PC-3 (cell line): ENCODE measurements around the gene P2RY2. TPM values are rescaled to one million over a fixed set of nuclear protein-coding genes. Genes with fewer than 3 reads are reported as not detected.
"Not testable (repeated sequence)": the region's sequence is repeated elsewhere in the genome, so short reads cannot be mapped to it uniquely, and the experiment has no call there.

Source experiments
- ATAC-seq: fragments of 200-7000 bp; cut with Tn5 transposase; 2 replicates; pipeline ENCODE4 v1.9.1; 2020; ENCODE audit warnings: mild to moderate bottlenecking, moderate library complexity
- BruUV-seq: library from RNA; stranded (reverse); fragments of 400-500 nt; replicated peaks from 2 replicates; lab custom pipeline; 2021; lab: Mats Ljungman, UMichigan
- CTCF ChIA-PET: fragments of 300-600 bp; sonication (Branson Sonifier 250); formaldehyde crosslinking; loops from one replicate; lab custom pipeline; 2022; ENCODE audit warnings: antibody characterized with exemption; lab: Charles Lee
- POLR2A ChIA-PET: fragments of 300-600 bp; sonication (Branson Sonifier 250); formaldehyde crosslinking; loops from one replicate; lab custom pipeline; 2022; ENCODE audit warnings: antibody characterized with exemption; ENCODE audit not compliant: unreplicated experiment; lab: Charles Lee
- DNase-seq: peaks from one replicate; pipeline ENCODE4 v3.0.0-alpha.2; 2015
- H2AFZ ChIP-seq: fragments of 300-600 bp; sonication (generic); 2 replicates; pipeline ENCODE4 v1.6.0; 2016; ENCODE audit warnings: antibody characterized with exemption, low read length
- H3F3A ChIP-seq: fragments of 300-600 bp; sonication (generic); one replicate; pipeline ENCODE4 v1.6.0; 2017; ENCODE audit warnings: antibody characterized with exemption, low read length, control low read depth, mild to moderate bottlenecking; ENCODE audit not compliant: unreplicated experiment
- H3K27ac ChIP-seq: fragments of 300-600 bp; sonication (generic); 2 replicates; pipeline ENCODE4 v1.5.1; 2016; ENCODE audit warnings: mild to moderate bottlenecking, low read length
- H3K27me3 ChIP-seq: fragments of 300-600 bp; sonication (generic); 2 replicates; pipeline ENCODE4 v1.6.1; 2016; ENCODE audit warnings: low read length, mixed read lengths
- H3K36me3 ChIP-seq: fragments of 300-600 bp; sonication (generic); 2 replicates; pipeline ENCODE4 v1.6.1; 2016; ENCODE audit warnings: low read depth, mixed run types, low read length, mixed read lengths
- H3K4me1 ChIP-seq: fragments of 300-600 bp; sonication (generic); 2 replicates; pipeline ENCODE4 v1.5.1; 2016; ENCODE audit warnings: low read length; ENCODE audit not compliant: insufficient read depth
- H3K4me2 ChIP-seq: fragments of 300-600 bp; sonication (generic); 2 replicates; pipeline ENCODE4 v1.6.0; 2016; ENCODE audit warnings: low read length
- H3K4me3 ChIP-seq: fragments of 300-600 bp; sonication (generic); 2 replicates; pipeline ENCODE4 v1.5.1; 2016; ENCODE audit warnings: mild to moderate bottlenecking, low read length, mixed read lengths
- H3K79me2 ChIP-seq: fragments of 300-600 bp; sonication (generic); 2 replicates; pipeline ENCODE4 v1.6.1; 2017; ENCODE audit warnings: low read length, mixed read lengths
- H3K9ac ChIP-seq: fragments of 300-600 bp; sonication (generic); 2 replicates; pipeline ENCODE4 v1.6.0; 2016; ENCODE audit warnings: mild to moderate bottlenecking, low read length
- H3K9me2 ChIP-seq: fragments of 300-600 bp; sonication (generic); replicated peaks from 2 replicates; pipeline ENCODE4 v1.6.1; 2016; ENCODE audit warnings: mixed run types, low read length, mixed read lengths
- H3K9me3 ChIP-seq: fragments of 300-600 bp; sonication (generic); 2 replicates; pipeline ENCODE4 v1.6.1; 2016; ENCODE audit warnings: low read length, mixed read lengths
- H4K20me1 ChIP-seq: fragments of 300-600 bp; sonication (generic); 2 replicates; pipeline ENCODE4 v1.6.1; 2016; ENCODE audit warnings: low read length, mixed read lengths
- EZH2 ChIP-seq: fragments of 300-600 bp; sonication (generic); IDR thresholded peaks from one replicate; pipeline ENCODE4 v1.6.1; 2017; ENCODE audit warnings: antibody characterized with exemption, mild to moderate bottlenecking, low read length; ENCODE audit not compliant: unreplicated experiment
- EZH2phosphoT487 ChIP-seq: fragments of 300-600 bp; sonication (generic); IDR thresholded peaks from 2 replicates; pipeline ENCODE4 v1.6.1; 2018; ENCODE audit warnings: mild to moderate bottlenecking, antibody characterized with exemption, low read length, borderline replicate concordance
- intact Hi-C: fragments of 100-400 bp; cut with micrococcal nuclease; formaldehyde crosslinking; loops from 2 replicates; pipeline ENCODE4 v1.9.0; 2023
- total RNA-seq: library from RNA; depleted of rRNA; stranded (reverse); fragments of >200 nt; gene quantifications from 2 replicates; pipeline ENCODE4 v1.2.3, GENCODE V29; 2014
- TF ChIP-seq, protein P1 (sequence below): fragments of 300-600 bp; sonication (generic); conservative IDR thresholded peaks from 2 replicates; pipeline ENCODE4 v1.5.1; 2017; ENCODE audit warnings: antibody characterized with exemption, low read depth, mild to moderate bottlenecking, low read length

Gene P2RY2
- total RNA-seq, 1 experiment from 2014 or later, result 54.8 TPM

DNA sequence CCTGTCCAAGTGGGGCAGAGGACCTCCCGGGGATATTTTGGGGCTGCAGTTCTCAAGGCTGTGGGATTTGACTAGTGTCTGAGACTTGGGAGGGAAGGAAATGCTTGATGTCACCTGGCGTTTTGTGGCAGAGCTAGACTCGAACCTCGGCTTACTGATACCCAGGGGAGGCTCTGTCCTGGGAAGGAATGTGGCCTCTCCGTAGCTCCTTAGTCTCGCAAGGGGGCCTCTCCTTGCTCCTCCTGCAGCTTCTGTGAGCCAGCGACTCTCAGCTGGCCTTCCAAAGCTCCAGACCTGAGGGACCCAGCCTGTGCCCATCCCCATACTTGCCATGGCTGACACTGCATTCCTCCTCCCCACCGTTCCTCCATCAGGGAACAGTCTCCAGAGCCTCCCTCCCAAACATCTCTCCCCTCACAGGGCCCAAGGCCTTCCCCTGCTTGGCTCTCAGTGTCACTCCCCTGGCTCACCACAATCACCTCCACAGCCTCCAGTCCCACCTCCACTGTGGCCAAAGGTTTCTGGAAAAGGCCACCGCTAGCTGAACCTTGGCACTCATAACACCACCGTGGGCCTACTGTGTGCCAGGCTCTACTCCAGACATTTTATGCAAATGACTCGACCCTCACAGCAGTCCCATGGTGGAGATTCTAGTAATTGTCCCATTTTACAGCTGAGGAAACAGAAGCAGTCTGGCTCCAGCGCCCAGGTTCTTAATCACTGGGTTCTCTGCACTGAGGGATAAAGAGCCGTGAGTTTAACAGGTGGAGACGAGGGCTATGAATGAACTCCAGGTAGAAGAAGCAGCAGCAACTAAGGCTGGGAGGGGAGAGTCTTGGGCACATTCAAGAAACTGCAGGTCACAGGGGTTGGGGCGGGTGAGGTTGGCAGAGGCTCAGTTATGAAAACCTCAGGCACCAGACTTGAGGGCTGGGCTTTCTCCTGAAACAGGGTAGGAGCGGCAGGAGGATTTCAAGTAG lies 12.1 kb downstream of the P2RY2 start:
- TF ChIP-seq, protein P1, sequence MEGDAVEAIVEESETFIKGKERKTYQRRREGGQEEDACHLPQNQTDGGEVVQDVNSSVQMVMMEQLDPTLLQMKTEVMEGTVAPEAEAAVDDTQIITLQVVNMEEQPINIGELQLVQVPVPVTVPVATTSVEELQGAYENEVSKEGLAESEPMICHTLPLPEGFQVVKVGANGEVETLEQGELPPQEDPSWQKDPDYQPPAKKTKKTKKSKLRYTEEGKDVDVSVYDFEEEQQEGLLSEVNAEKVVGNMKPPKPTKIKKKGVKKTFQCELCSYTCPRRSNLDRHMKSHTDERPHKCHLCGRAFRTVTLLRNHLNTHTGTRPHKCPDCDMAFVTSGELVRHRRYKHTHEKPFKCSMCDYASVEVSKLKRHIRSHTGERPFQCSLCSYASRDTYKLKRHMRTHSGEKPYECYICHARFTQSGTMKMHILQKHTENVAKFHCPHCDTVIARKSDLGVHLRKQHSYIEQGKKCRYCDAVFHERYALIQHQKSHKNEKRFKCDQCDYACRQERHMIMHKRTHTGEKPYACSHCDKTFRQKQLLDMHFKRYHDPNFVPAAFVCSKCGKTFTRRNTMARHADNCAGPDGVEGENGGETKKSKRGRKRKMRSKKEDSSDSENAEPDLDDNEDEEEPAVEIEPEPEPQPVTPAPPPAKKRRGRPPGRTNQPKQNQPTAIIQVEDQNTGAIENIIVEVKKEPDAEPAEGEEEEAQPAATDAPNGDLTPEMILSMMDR, result no peak
- TF ChIP-seq EZH2 (no peak), EZH2phosphoT487 (no peak)
- no peaks in the 10 kb centered on the region for H4K20me1 ChIP-seq
- DNase-seq (no peak), ATAC-seq (no peak)
- POLR2A ChIA-PET, result no interaction called here
- no peak overlapping the region for H3K27ac ChIP-seq
- H3K4me1 ChIP-seq, result peaks cover 19% of the 10 kb centered on the region
- H3K4me2 ChIP-seq, result no peak overlapping the region
- H3K9ac ChIP-seq, result no peak overlapping the region
- no peaks in the 10 kb centered on the region for H3K27me3 ChIP-seq
- no peaks in the 10 kb centered on the region for H3K9me2 ChIP-seq
- H3K9me3 ChIP-seq, result no peaks in the 10 kb centered on the region
- peaks cover 42% of the 10 kb centered on the region for H3K36me3 ChIP-seq
- CTCF ChIA-PET, result no interaction called here
- intact Hi-C loops, result no loop called here
- no peak overlapping the region for H2AFZ ChIP-seq
- H3F3A ChIP-seq, result no peaks in the 10 kb centered on the region
- peaks cover 40% of the 10 kb centered on the region for H3K79me2 ChIP-seq
- no peak overlapping the region for H3K4me3 ChIP-seq
- no TSS peak for BruUV-seq

DNA sequence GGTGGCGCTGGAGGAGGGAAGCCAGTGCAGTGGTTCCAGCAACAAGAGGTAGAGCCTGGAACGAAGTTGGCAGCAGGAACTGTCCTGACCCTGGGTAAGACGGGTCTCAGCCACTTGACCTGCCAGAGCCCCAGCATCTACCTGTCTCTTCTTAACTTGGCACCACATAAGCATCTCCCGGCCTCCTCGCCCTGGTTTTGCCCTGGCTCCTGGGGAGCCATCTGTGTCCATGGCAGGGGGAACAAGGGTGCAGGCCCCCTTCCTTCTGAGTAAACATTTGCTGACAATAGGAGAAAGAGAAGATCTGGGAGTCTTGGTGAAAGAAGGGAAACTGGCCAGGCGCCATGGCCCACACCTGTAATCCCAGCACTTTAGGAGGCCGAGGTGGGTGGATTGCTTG lies 12.8 kb downstream of the P2RY2 start:
- no TSS peak for BruUV-seq
- POLR2A ChIA-PET, result no interaction called here
- CTCF ChIA-PET, result no interaction called here
- Histone ChIP-seq H3K4me1 (peaks cover 21% of the 10 kb centered on the region), H3K79me2 (peaks cover 32% of the 10 kb centered on the region), H3K4me2 (no peak overlapping the region), H4K20me1 (no peaks in the 10 kb centered on the region), H3K9me3 (no peaks in the 10 kb centered on the region), H3K9ac (no peak overlapping the region), H3K9me2 (no peaks in the 10 kb centered on the region), H3K27me3 (no peaks in the 10 kb centered on the region), H3F3A (no peaks in the 10 kb centered on the region), H3K36me3 (peaks cover 48% of the 10 kb centered on the region), H3K27ac (no peak overlapping the region), H2AFZ (no peak overlapping the region), H3K4me3 (no peak overlapping the region)
- intact Hi-C loops, result no loop called here
- no peak for TF ChIP-seq EZH2phosphoT487
- TF ChIP-seq EZH2, result no peak
- TF ChIP-seq, protein P1, result no peak
- no peak for DNase-seq
- no peak for ATAC-seq

DNA sequence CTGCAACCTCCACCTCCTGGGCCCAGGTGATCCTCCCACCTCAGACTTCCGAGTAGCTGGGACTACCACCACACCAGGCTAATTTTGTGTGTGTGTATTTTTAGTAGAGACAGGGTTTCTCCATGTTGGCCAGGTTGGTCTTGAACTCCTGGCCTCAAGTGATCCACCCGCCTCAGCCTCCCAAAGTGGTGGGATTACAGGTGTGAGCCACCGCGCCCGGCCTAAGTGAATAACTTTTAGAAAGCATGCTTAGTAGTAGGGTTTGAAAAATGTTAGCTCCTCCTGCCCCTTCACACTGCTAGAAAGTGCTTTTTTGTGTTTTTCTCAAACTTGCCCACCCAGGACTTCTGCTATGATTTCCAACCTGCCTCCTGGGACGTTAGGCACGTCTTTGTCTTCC lies 14.4 kb downstream of the P2RY2 start:
- ATAC-seq, H3K4me2 ChIP-seq, H3F3A ChIP-seq, H2AFZ ChIP-seq, H3K9ac ChIP-seq, H3K27me3 ChIP-seq, H3K27ac ChIP-seq, H3K9me3 ChIP-seq, BruUV-seq, H3K9me2 ChIP-seq, H3K4me3 ChIP-seq, H4K20me1 ChIP-seq, intact Hi-C loops, CTCF ChIA-PET, POLR2A ChIA-PET, DNase-seq: not testable (repeated sequence)
- Histone ChIP-seq H3K79me2 (peaks cover 21% of the 10 kb centered on the region), H3K36me3 (peaks cover 53% of the 10 kb centered on the region), H3K4me1 (peaks cover 30% of the 10 kb centered on the region)
